Stomach (tissue), 9 donors: Measurements from ENCODE around the gene ADAM12. TPM values are rescaled to one million over a fixed set of nuclear protein-coding genes. Genes with fewer than 3 reads are reported as not detected.

Experiments
- DNase-seq, 2 donors: peaks; one replicate each; pipeline versions ENCODE4 v3.0.0 to v3.0.0-alpha.2; 2013 to 2019
- H3K27ac ChIP-seq, 5 donors: fragments of 200-600 bp in 4 of 5; sonication (generic) in 4 of 5; one replicate each; pipeline ENCODE4 v1.5.1; 2013 to 2019; ENCODE audit warnings: mild to moderate bottlenecking in 1 of 5, moderate library complexity in 1 of 5
- H3K27me3 ChIP-seq, 3 donors: fragments of 200-600 bp; sonication (generic); one replicate each; pipeline ENCODE4 v1.5.1; 2017 to 2019; ENCODE audit warnings: mixed run types in 1 of 3
- H3K36me3 ChIP-seq, 4 donors: fragments of 200-600 bp; sonication (generic); 1 replicate in 3 of 4; 2 replicates in 1 of 4; pipeline ENCODE4 v1.5.1; 2016 to 2019
- H3K4me1 ChIP-seq, 4 donors: fragments of 200-600 bp; sonication (generic); one replicate each; pipeline ENCODE4 v1.5.1; 2016 to 2019
- H3K4me3 ChIP-seq, 4 donors: fragments of 200-600 bp; sonication (generic) in 3 of 4; one replicate each; pipeline ENCODE4 v1.5.1; 2016 to 2019; ENCODE audit warnings: mild to moderate bottlenecking in 1 of 4
- H3K9me3 ChIP-seq, 4 donors: fragments of 200-600 bp; sonication (generic); one replicate each; pipeline ENCODE4 v1.5.1; 2016 to 2019
- CTCF ChIP-seq, 7 experiments: fragments of 450-650 bp in 4 of 7; fragments of 200-600 bp in 3 of 7; sonication (generic) in 3 of 7; IDR thresholded peaks; one replicate each; pipeline ENCODE4 v1.5.1; 2016 to 2019; ENCODE audit warnings: antibody characterized with exemption in 7 of 7, control low read depth in 2 of 7, mild to moderate bottlenecking in 1 of 7
- EP300 ChIP-seq: sonication (generic); formaldehyde crosslinking; IDR thresholded peaks from one replicate; pipeline ENCODE4 v1.6.1; 2017; ENCODE audit warnings: antibody characterized with exemption
- POLR2A ChIP-seq, 4 donors: fragments of 450-650 bp; IDR thresholded peaks; one replicate each; pipeline ENCODE4 v1.6.1; 2016; ENCODE audit warnings: antibody characterized with exemption in 4 of 4, control low read depth in 2 of 4, mild to moderate bottlenecking in 1 of 4, moderate library complexity in 1 of 4
- POLR2AphosphoS5 ChIP-seq, 3 donors: sonication (generic); formaldehyde crosslinking; IDR thresholded peaks; one replicate each; pipeline ENCODE4 v1.6.1; 2016; ENCODE audit warnings: antibody characterized with exemption in 3 of 3
- WGBS, 5 donors: extraction: QIAGEN DNeasy Blood & Tissue Kit in 3 of 5; methylation state at CpG; one replicate each; pipeline versions ENCODE4 v1.1.5 to v1.1.7; 2013 to 2018; 5-methylcytosine and 5-hydroxymethylcytosine counted together
- intact Hi-C: fragments of 100-400 bp; cut with DNase I; formaldehyde crosslinking; loops from one replicate; pipeline ENCODE4 v1.15.1; 2023; ENCODE audit warnings: low total_unique reads
- polyA plus RNA-seq, 3 donors: library from polyadenylated mRNA; stranded (reverse); fragments of 200-250 nt; gene quantifications; one replicate each; pipeline ENCODE4 v1.2.3, GENCODE V29; 2013
- total RNA-seq, 5 donors: library from RNA; depleted of rRNA; stranded (reverse); fragments of >200 nt; gene quantifications; one replicate each; pipeline versions ENCODE4 v1.1.0 to v1.2.3, GENCODE V29; 2014 to 2016
- donor health status: healthy with polysubstance abuse.
- donor health status: Bipolar disorder and iron deficiency.
- donor health status: healthy.

The ADAM12 gene
- total and polyA plus RNA-seq, 8 donors, result 0.03 to 6.4 (median 0.50) TPM; not detected in 3

GRCh38 chr10:126321440-126321839 is 66.8 kb downstream of the ADAM12 start:
- H3K27ac ChIP-seq, result no peak overlapping the region
- H3K4me3 ChIP-seq, result no peak overlapping the region
- H3K9me3 ChIP-seq, result no peaks in the 10 kb centered on the region
- H3K4me1 ChIP-seq, result no peaks in the 10 kb centered on the region
- TF ChIP-seq POLR2A (IDR thresholded peaks at IDR 0.05), result no peak
- peaks cover 0 to 3% (median 0%) of the 10 kb centered on the region in 3 donors for H3K27me3 ChIP-seq
- H3K36me3 ChIP-seq, result no peaks in the 10 kb centered on the region
- intact Hi-C loops, result no loop called here
- DNase-seq, result peak in 1 of 2 donors; percentile 25
- WGBS, 5 donors, result 56 to 72% (median 59%) methylated on average over 5 of the region's 5 CpGs

- H3K4me3 ChIP-seq, result no peak overlapping the region
- intact Hi-C loops, result no loop called here
- TF ChIP-seq CTCF (IDR thresholded peaks at IDR 0.05) (no peak), POLR2A (IDR thresholded peaks at IDR 0.05) (no peak), EP300 (no peak), POLR2AphosphoS5 (IDR thresholded peaks at IDR 0.05) (no peak)
- peaks cover 0 to 3% (median 0%) of the 10 kb centered on the region in 3 donors for H3K27me3 ChIP-seq
- DNase-seq, result no peak
- WGBS, 5 donors, result 70 to 86% (median 79%) methylated on average over 3 of the region's 3 CpGs
- H3K27ac ChIP-seq, result no peak overlapping the region
- H3K9me3 ChIP-seq, result no peaks in the 10 kb centered on the region
- H3K4me1 ChIP-seq, result no peaks in the 10 kb centered on the region
- no peaks in the 10 kb centered on the region for H3K36me3 ChIP-seq
These were observed 70.5 kb downstream of the ADAM12 start for GRCh38 chr10:126317751-126318150.

GRCh38 chr10:126315494-126316177 is 72.6 kb downstream of the ADAM12 start:
- H3K36me3 ChIP-seq, result no peaks in the 10 kb centered on the region
- H3K27ac ChIP-seq, result no peak overlapping the region
- peaks cover 0 to 4% (median 0%) of the 10 kb centered on the region in 3 donors for H3K27me3 ChIP-seq
- no peak overlapping the region for H3K4me3 ChIP-seq
- no peaks in the 10 kb centered on the region for H3K4me1 ChIP-seq
- TF ChIP-seq EP300, result no peak
- TF ChIP-seq POLR2AphosphoS5 (IDR thresholded peaks at IDR 0.05), result no peak
- TF ChIP-seq CTCF (IDR thresholded peaks at IDR 0.05), result no peak
- TF ChIP-seq POLR2A (IDR thresholded peaks at IDR 0.05), result no peak
- intact Hi-C loops, result no loop called here
- 62 to 72% (median 68%) methylated on average over 12 of the region's 12 CpGs for WGBS, 5 donors
- no peaks in the 10 kb centered on the region for H3K9me3 ChIP-seq
- no peak for DNase-seq

GRCh38 chr10:126314863-126315493 is 73.3 kb downstream of the ADAM12 start:
- Histone ChIP-seq H3K27ac (no peak overlapping the region), H3K36me3 (no peaks in the 10 kb centered on the region), H3K4me1 (no peaks in the 10 kb centered on the region), H3K9me3 (no peaks in the 10 kb centered on the region), H3K4me3 (no peak overlapping the region), H3K27me3 (peaks cover 0 to 8% (median 0%) of the 10 kb centered on the region in 3 donors)
- no peak for DNase-seq
- intact Hi-C loops, result no loop called here
- 80 to 83% (median 81%) methylated on average over 14 of the region's 14 CpGs for WGBS, 5 donors
- no peak for TF ChIP-seq POLR2A (IDR thresholded peaks at IDR 0.05)
- TF ChIP-seq POLR2AphosphoS5 (IDR thresholded peaks at IDR 0.05), result no peak

- no peaks in the 10 kb centered on the region for H3K4me1 ChIP-seq
- intact Hi-C loops, result no loop called here
- no peaks in the 10 kb centered on the region for H3K36me3 ChIP-seq
- WGBS, 5 donors, result 83 to 92% (median 89%) methylated on average over 9 of the region's 9 CpGs
- no peak overlapping the region for H3K27ac ChIP-seq
- TF ChIP-seq POLR2A (IDR thresholded peaks at IDR 0.05), result no peak
- no peak for TF ChIP-seq EP300
- no peak for TF ChIP-seq POLR2AphosphoS5 (IDR thresholded peaks at IDR 0.05)
- TF ChIP-seq CTCF (IDR thresholded peaks at IDR 0.05), result no peak
- H3K27me3 ChIP-seq, result peaks cover 0 to 8% (median 0%) of the 10 kb centered on the region in 3 donors
- H3K9me3 ChIP-seq, result no peaks in the 10 kb centered on the region
- no peak for DNase-seq
- no peak overlapping the region for H3K4me3 ChIP-seq
These were observed 76.1 kb downstream of the ADAM12 start for GRCh38 chr10:126312167-126312566.
